Osteoblast (primary cell): ENCODE data around the gene FBLN5. TPM values are rescaled to one million over a fixed set of nuclear protein-coding genes. Genes with fewer than 3 reads are reported as not detected.

Experiments
- DNase-seq: peaks from one replicate; pipeline ENCODE4 v3.0.0; 2011; ENCODE audit warnings: low spot score, mixed read lengths; ENCODE audit not compliant: insufficient read length; ENCODE audit errors: missing footprints
- H2AFZ ChIP-seq: 2 replicates; pipeline ENCODE4 v1.6.0; 2011; ENCODE audit warnings: mild to moderate bottlenecking, low read length
- H3K27ac ChIP-seq: 2 replicates; pipeline ENCODE4 v1.5.1; 2011; ENCODE audit warnings: mild to moderate bottlenecking, low read depth, low read length, moderate library complexity
- H3K27me3 ChIP-seq: 2 replicates; pipeline ENCODE4 v1.6.0; 2012; ENCODE audit warnings: mild to moderate bottlenecking, control low read depth, inconsistent platforms, low read length, moderate library complexity; ENCODE audit not compliant: insufficient read depth
- H3K36me3 ChIP-seq: 2 replicates; pipeline ENCODE4 v1.5.1; 2011; ENCODE audit warnings: mild to moderate bottlenecking, low read length, control low read depth, moderate library complexity; ENCODE audit not compliant: insufficient read depth
- H3K4me1 ChIP-seq: 2 replicates; pipeline ENCODE4 v1.5.1; 2011; ENCODE audit warnings: mild to moderate bottlenecking, low read length, control low read depth, moderate library complexity; ENCODE audit not compliant: insufficient read depth
- H3K4me2 ChIP-seq: 2 replicates; pipeline ENCODE4 v1.6.0; 2011; ENCODE audit warnings: mild to moderate bottlenecking, low read length; ENCODE audit not compliant: insufficient read depth
- H3K4me3 ChIP-seq: fragments of 200-600 bp; sonication (generic); 3 replicates; pipeline ENCODE4 v1.5.1; 2012; ENCODE audit warnings: mild to moderate bottlenecking, low read length, inconsistent platforms; ENCODE audit not compliant: insufficient read depth
- H3K79me2 ChIP-seq: 2 replicates; pipeline ENCODE4 v1.6.0; 2012; ENCODE audit warnings: mild to moderate bottlenecking, low read length, control low read depth, inconsistent platforms; ENCODE audit not compliant: insufficient read depth
- H3K9me3 ChIP-seq: 2 replicates; pipeline ENCODE4 v1.5.1; 2011; ENCODE audit warnings: low read depth, low read length, control low read depth
- H4K20me1 ChIP-seq: 2 replicates; pipeline ENCODE4 v1.6.0; 2012; ENCODE audit warnings: mild to moderate bottlenecking, low read length, control low read depth; ENCODE audit not compliant: insufficient read depth
- CTCF ChIP-seq: IDR thresholded peaks from 2 replicates; pipeline ENCODE4 v1.5.1; 2011; ENCODE audit warnings: mild to moderate bottlenecking, low read depth, low read length, moderate library complexity; ENCODE audit errors: extremely low read depth
- total RNA-seq: library from RNA; depleted of rRNA; stranded (reverse); fragments of >200 nt; gene quantifications from 2 replicates; pipeline ENCODE4 v1.2.3, GENCODE V29; 2012

Gene FBLN5
- 22.1 and 27.7 TPM in 2 replicates for total RNA-seq

GRCh38 chr14:91947475-91948184, at the start of gene FBLN5:
Gene FBLN5, minus strand, starts transcription at chr14:91947694. Its CDS starts 465 bp downstream, at chr14:91947229.
- no peak for TF ChIP-seq CTCF
- Histone ChIP-seq H3K9me3 (no peaks in the 10 kb centered on the region), H3K4me3 (peak within 1 kb of the TSS; percentile 78), H3K4me2 (peak within 1 kb of the TSS; percentile 86), H3K4me1 (peaks cover 13% of the 10 kb centered on the region), H3K79me2 (peaks cover 4% of the 10 kb centered on the region), H4K20me1 (no peaks in the 10 kb centered on the region), H3K36me3 (no peaks in the 10 kb centered on the region), H3K27me3 (no peaks in the 10 kb centered on the region), H2AFZ (peak within 1 kb of the TSS; percentile 76), H3K27ac (peak within 1 kb of the TSS; percentile 28)
- peak; percentile 94 for DNase-seq

- no peaks in the 10 kb centered on the region for H3K27me3 ChIP-seq
- H3K27ac ChIP-seq, result peak overlapping the region; percentile 49
- peaks cover 10% of the 10 kb centered on the region for H3K4me1 ChIP-seq
- H3K4me3 ChIP-seq, result no peak overlapping the region
- peak; percentile 75 for TF ChIP-seq CTCF
- no peak overlapping the region for H3K4me2 ChIP-seq
- H4K20me1 ChIP-seq, result peaks cover 6% of the 10 kb centered on the region
- no peak for DNase-seq
- H3K9me3 ChIP-seq, result no peaks in the 10 kb centered on the region
- no peak overlapping the region for H2AFZ ChIP-seq
- H3K79me2 ChIP-seq, result no peaks in the 10 kb centered on the region
- H3K36me3 ChIP-seq, result peaks cover 32% of the 10 kb centered on the region
Measured at GRCh38 chr14:91996948-91997371, 49.5 kb upstream of the FBLN5 start.

GRCh38 chr14:91987192-91987591, 39.7 kb upstream of the FBLN5 start:
- Histone ChIP-seq H4K20me1 (no peaks in the 10 kb centered on the region), H3K27me3 (no peaks in the 10 kb centered on the region), H3K27ac (no peak overlapping the region), H3K9me3 (no peaks in the 10 kb centered on the region), H3K36me3 (peaks cover 31% of the 10 kb centered on the region), H3K4me2 (no peak overlapping the region), H3K4me1 (peaks cover 14% of the 10 kb centered on the region), H3K79me2 (peaks cover 11% of the 10 kb centered on the region), H3K4me3 (no peak overlapping the region), H2AFZ (no peak overlapping the region)
- no peak for DNase-seq
- TF ChIP-seq CTCF, result no peak

GRCh38 chr14:91985521-91986255, 38.2 kb upstream of the FBLN5 start:
- TF ChIP-seq CTCF, result no peak
- H3K4me1 ChIP-seq, result peaks cover 15% of the 10 kb centered on the region
- H3K27me3 ChIP-seq, result no peaks in the 10 kb centered on the region
- no peaks in the 10 kb centered on the region for H3K9me3 ChIP-seq
- H3K4me3 ChIP-seq, result no peak overlapping the region
- H2AFZ ChIP-seq, result no peak overlapping the region
- H3K79me2 ChIP-seq, result peaks cover 11% of the 10 kb centered on the region
- H3K4me2 ChIP-seq, result no peak overlapping the region
- no peaks in the 10 kb centered on the region for H4K20me1 ChIP-seq
- peaks cover 22% of the 10 kb centered on the region for H3K36me3 ChIP-seq
- peak overlapping the region; percentile 44 for H3K27ac ChIP-seq
- DNase-seq, result no peak
